ENCODE measurements around the gene ETAA1. TPM values are rescaled to one million over a fixed set of nuclear protein-coding genes. Genes with fewer than 3 reads are reported as not detected.

The ETAA1 gene
- total and polyA plus RNA-seq, 2 of the 8 experiments (the other 6 are each of a cell fraction or from before 2014, with no cell fraction given) = 5.9 to 27.1 TPM

GRCh38 chr2:67446491-67446911, 49.4 kb downstream of the ETAA1 start:
- Histone ChIP-seq H3K4ac (replicated peaks; ENCODE audit: insufficient read length, low read depth, low read length) (no peak overlapping the region), H3K14ac (ENCODE audit: insufficient read length) (no peak overlapping the region), H3K79me2 (ENCODE audit: control insufficient read depth in 1 of 2, insufficient read depth in 2 of 2, low read length in 2 of 2) (no peaks in the 10 kb centered on the region), H4K8ac (ENCODE audit: extremely low read depth, insufficient read depth, low read length) (no peak overlapping the region), H3K9me3 (ENCODE audit: insufficient read depth in 2 of 2, low read depth in 1 of 2, low read length in 1 of 2) (no peaks in the 10 kb centered on the region), H3K23me2 (ENCODE audit: low read depth, low read length) (no peaks in the 10 kb centered on the region), H3K4me1 (replicated peaks in 1 of 4; ENCODE audit: control insufficient read depth in 3 of 4, insufficient read depth in 4 of 4, low read length in 3 of 4) (no peaks in the 10 kb centered on the region), H3K36me3 (ENCODE audit: control insufficient read depth in 2 of 4, insufficient read depth in 4 of 4, low read length in 3 of 4) (no peaks in the 10 kb centered on the region), H2BK5ac (ENCODE audit: low read depth, low read length) (no peak overlapping the region), H3K18ac (ENCODE audit: extremely low read depth, low read length) (no peak overlapping the region), H3K56ac (replicated peaks; ENCODE audit: insufficient read length, low read depth, low read length) (no peak overlapping the region), H3K4me2 (ENCODE audit: insufficient read depth in 1 of 2, low read depth in 2 of 2, low read length in 2 of 2) (no peak overlapping the region), H3K9ac (replicated peaks in 1 of 4; ENCODE audit: extremely low read depth in 1 of 4, low read depth in 3 of 4, low read length in 3 of 4) (no peak overlapping the region), H2AK5ac (ENCODE audit: low read depth, low read length) (no peak overlapping the region), H2BK20ac (ENCODE audit: low read length) (no peak overlapping the region), H4K91ac (replicated peaks; ENCODE audit: insufficient read length, low read length) (no peak overlapping the region), H3K79me1 (ENCODE audit: low read depth, low read length) (no peaks in the 10 kb centered on the region), H3K23ac (ENCODE audit: insufficient read length) (no peak overlapping the region), H2BK15ac (ENCODE audit: low read length) (no peak overlapping the region), H4K5ac (ENCODE audit: insufficient read length, low read depth, low read length) (no peak overlapping the region), H2BK120ac (replicated peaks; ENCODE audit: low read depth, low read length) (no peak overlapping the region), H3K4me3 (ENCODE audit: extremely low read depth in 1 of 4, insufficient read depth in 2 of 4, low read depth in 3 of 4, low read length in 4 of 4) (no peak overlapping the region), H3K27me3 (replicated peaks in 1 of 4; ENCODE audit: control insufficient read depth in 3 of 4, extremely low read depth in 1 of 4, insufficient read depth in 3 of 4, low read length in 3 of 4) (no peaks in the 10 kb centered on the region), H2BK12ac (ENCODE audit: low read depth, low read length) (no peak overlapping the region), H2AFZ (ENCODE audit: low read length) (no peak overlapping the region), H3K27ac (ENCODE audit: low read depth, low read length) (no peak overlapping the region), H4K20me1 (replicated peaks in 1 of 2; ENCODE audit: control insufficient read depth in 1 of 2, insufficient read depth in 2 of 2, low read length in 2 of 2) (no peaks in the 10 kb centered on the region)
- WGBS, 2 experiments (ENCODE audit: extremely low coverage in 1 of 2, insufficient coverage in 1 of 2, insufficient read length in 1 of 2, insufficient replicate concordance in 2 of 2, low coverage in 1 of 2, low lambda C conversion rate in 2 of 2, missing lambda C conversion rate in 1 of 2) = 94% methylated on average over 2 of the region's 2 CpGs; no CpG with 5 or more reads in 1 of the 2 experiments
- FAIRE-seq (no peak), DNase-seq (ENCODE audit: low read depth in 1 of 2, low spot score in 2 of 2) (no peak)
- ChIA-PET POLR2A (ENCODE audit: partially characterized antibody) (no interaction called here), CTCF (ENCODE audit: partially characterized antibody) (interaction anchor here (0.7 kb wide), 1 partner anchor 11 kb away, joined by 3 read pairs; no protein-coding TSS in a partner anchor)

All from H1 (cell line).